ENCODE results near the gene ZNHIT2.

ZNHIT2 gene

DNA sequence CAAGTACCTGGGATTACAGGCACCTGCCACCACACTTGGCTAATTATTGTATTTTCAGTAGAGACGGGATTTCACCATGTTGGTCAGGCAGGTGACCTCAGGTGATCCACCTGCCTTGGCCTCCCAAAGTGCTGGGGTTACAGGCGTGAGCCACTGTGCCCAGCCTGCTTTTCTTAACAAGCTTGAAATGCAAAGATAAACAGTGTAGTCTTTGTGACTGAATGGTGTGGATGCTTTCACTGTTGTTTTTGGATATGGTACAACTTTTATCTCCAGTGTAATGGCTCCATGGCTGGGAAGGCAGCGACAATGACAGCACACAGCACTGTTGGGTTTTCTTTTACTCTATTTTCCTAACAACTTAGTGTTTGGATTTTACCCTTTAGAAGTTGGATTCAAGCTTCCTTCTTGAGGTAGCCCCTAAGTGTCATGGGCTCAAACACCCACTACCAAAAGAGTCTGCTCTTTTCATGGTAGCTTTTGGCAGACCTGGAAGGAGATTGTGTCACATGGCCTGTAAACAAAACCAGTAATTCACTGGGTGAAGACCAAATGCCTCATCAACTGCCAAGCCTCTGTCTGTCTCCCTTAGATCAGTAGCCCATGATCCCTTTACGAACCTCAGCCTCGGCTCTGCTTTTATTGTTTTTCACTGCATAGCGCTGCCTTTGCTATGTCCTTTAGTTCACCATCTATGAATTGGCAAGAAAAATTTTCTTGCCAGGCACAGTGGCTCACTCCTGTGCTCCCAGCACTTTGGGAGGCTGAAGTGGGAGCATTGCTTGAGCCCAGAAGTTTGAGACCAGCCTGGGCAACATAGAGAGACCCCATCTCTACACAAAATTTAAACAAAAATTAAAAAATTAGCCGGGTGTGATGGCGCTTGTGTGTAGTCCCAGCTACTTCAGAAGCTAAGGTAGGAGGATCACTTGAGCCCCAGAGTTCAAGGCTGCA is 15.1 kb downstream of the ZNHIT2 start:
- DNase-seq = no peak

DNA sequence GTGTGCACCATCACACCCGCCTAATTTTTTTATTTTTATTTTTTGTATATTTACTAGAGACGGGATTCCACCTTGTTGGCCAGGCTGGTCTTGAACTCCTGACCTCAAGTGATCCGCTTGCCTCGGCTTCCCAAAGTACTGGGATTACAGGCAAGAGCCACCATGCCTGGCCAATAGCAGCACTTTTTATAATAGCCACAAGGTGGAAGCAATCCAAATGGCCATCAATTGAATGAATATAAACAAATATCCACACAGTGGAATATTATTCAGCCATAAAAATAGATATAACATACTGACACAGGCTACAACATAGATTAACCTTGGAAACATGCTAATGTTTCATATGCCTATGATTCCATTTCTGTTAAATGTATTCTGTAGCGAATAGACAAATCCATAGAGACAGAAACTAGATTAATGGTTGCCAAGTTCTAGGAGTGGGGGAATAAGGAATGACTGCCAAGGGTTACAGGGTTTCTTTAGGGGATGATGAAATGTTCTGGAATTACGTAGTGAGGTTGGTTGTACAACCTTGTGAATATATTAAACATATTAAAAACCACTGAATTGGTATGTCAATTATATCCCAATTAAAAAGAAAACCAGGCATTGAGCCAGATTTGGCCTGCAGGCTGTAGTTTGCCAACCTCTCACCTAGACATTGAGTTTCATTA is 16.7 kb downstream of the ZNHIT2 start:
- DNase-seq = no peak

DNA sequence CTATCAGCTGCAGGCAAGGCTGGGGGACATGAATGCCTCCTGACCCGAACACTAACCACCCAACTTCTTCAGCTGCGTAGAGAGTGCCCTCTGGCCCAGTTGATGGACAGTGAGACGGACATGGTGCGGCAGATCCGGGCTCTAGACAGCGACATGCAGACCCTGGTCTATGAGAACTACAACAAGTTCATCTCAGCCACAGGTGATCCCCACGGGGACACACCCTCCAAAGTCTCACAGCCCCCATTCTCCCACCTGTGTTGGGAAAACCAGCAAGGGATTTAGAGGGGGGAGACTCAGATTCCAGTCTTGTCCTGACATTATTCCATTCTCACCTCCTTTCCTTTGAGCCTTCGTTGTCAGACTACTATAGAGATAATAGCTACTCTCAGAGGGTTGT is 20.6 kb downstream of the ZNHIT2 start:
- no peak for DNase-seq

DNA sequence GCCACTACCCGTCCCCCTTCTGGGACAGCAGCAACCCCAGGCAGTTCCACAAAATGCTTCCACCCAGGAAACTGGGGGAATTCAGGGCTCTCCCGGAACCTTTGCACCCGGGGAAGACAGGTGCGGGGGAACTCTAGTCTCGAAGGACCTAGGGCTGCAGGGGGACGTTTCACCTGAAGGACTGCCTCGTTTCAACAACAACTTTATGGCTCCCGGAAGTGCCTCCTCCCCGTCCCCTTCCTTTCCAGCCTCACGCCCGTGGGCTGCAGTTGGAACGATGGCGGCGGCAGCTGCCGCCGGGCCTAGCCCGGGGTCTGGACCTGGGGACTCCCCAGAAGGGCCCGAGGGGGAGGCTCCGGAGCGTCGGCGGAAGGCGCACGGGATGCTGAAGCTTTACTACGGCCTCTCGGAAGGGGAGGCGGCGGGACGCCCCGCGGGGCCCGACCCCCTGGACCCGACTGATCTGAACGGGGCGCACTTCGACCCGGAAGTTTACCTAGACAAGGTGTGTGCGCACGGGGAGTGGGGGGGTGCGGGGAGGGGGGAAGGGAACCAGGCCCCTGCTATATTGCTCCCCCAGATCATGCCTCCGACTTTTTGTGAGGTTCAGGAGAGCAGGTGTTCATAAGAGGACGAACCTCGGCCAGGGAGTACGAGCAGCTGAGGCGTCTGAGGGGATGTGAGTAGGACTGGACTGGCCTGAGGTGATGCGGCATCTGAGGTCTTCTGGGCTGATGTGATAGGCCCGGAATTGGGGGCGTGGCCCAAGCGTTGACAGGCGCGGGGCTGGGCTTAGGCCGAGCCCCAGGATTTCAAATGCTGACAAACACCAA is 21.3 kb downstream of the ZNHIT2 start, which contains the start of gene VPS51:
Gene VPS51, plus strand, starts transcription at position 241 of the 833 bp plus-strand sequence. Its CDS starts 37 bp downstream, at position 278.
- DNase-seq = peak; percentile 90 to 95

DNA sequence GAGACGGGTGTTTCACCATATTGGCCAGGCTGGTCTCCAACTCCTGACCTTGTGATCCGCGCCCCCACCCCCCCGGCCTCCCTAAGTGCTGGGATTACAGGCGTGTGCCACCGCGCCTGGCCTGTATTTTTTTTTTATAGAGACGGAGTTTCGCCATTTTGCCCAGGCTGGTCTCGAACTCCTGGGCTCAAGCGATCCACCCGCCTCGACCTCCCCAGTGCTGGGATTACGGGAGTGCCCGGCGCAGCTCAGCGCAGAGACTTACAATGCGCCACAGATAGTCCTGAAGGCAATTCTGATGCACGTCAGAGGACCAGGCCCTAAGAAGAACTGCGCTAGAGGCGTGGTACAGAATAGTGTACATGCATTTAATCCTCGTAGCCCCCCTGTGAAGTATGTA is 22.1 kb downstream of the ZNHIT2 start:
- DNase-seq = no peak

DNA sequence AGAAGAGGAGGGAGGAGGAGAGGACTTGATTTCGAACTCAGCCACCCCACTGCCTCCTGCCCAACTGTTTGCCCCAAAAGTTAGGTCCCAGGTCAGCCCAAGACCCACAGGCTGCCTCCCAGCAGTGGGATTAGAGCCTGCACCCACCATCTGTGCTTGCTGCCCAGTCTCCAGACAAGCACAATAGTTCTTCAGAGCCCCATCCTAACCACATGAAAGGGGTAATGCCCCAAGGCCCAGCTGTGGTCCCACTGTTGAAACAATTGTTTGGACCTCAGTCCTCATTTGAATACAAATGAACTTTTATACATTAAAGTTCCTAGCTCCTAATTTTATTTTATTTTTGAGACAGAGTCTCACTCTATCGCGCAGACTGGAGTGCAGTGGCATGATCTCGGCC is 26.9 kb downstream of the ZNHIT2 start:
- no peak for DNase-seq

DNA sequence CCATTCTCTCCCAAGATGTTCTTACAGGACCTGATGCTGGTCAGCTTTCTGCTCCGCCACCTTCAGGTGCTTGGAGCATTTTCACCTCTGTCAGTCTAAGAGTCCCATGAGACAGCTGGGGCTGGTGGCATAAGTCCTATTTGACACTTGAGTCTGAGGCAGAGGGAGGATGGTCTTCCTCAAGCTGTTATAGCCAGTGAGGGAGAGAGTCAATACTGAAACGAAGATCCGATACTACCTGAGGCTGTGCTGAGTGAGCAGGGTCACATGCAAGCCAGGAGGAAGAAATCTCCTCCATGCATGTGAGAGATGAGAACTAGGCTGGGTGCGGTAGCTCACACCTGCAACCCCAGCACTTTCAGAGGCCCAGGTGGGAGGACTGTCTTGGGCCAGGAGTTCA is 27.9 kb downstream of the ZNHIT2 start:
- DNase-seq = no peak

DNA sequence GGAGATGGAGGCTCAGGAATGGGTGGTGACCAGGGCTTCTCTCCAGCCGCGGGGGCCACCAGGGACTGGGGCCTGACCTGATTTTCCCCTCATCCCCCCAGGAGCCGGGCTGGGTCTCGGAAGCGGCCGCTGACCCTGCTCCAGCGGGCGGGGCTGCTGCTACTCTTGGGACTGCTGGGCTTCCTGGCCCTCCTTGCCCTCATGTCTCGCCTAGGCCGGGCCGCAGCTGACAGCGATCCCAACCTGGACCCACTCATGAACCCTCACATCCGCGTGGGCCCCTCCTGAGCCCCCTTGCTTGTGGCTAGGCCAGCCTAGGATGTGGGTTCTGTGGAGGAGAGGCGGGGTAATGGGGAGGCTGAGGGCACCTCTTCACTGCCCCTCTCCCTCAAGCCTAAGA is 29.7 kb downstream of the ZNHIT2 start:
- no peak for DNase-seq

DNA sequence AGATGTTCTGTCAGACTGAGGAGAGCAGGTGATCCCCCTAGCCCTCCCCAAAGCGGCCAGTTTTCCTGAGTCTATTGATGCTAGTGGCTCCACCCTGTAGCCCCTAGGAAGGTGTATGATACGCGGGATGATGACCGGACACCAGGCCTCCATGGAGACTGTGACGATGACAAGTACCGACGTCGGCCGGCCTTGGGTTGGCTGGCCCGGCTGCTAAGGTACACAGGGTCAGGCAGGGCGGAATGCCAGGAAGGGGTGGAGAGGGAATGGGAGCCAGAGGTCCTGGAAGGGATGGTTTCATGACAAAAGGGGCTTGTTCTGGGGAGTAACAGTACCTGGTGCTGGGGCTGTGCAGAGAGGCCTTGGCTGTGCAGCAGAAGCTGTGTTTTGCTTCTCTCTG is 30.3 kb downstream of the ZNHIT2 start:
- no peak for DNase-seq

DNA sequence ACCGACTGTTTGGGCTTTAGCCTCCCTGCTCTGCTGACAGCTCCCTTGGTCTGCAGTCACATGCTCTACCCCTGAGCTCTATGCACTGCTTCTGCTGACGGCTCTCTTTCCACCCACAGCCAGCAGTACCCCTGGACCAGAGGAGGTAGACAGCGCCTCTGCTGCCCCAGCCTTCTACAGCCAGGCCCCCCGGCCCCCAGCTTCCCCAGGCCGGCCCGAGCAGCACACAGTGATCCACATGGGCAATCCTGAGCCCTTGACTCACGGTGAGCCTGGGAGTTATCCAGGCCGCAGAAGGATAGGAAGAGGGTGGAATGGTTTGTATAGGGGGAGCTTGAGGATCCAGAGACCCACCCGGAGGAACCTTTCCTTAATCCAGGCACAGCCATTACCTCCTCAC is 30.7 kb downstream of the ZNHIT2 start:
- DNase-seq = no peak

DNA sequence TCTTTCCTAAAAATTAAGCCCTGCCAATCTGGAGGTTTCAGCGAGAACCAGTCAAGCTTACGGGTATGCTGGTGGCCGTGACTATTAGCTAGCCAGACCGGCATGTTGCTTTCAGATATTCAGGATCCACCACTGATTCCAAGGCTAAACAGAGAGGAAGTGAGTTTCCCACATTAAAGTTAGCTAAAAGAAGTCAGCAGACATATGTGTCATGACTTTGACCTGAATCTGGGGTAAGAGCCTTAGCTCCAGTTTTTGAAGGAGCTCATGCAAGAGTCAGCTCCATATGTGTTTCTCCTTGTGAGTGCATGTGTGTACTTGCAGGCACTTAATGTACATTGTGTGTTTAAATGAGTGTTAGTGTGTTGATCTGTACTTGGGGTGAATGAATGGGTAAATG is 32.1 kb downstream of the ZNHIT2 start:
- no peak for DNase-seq

DNA sequence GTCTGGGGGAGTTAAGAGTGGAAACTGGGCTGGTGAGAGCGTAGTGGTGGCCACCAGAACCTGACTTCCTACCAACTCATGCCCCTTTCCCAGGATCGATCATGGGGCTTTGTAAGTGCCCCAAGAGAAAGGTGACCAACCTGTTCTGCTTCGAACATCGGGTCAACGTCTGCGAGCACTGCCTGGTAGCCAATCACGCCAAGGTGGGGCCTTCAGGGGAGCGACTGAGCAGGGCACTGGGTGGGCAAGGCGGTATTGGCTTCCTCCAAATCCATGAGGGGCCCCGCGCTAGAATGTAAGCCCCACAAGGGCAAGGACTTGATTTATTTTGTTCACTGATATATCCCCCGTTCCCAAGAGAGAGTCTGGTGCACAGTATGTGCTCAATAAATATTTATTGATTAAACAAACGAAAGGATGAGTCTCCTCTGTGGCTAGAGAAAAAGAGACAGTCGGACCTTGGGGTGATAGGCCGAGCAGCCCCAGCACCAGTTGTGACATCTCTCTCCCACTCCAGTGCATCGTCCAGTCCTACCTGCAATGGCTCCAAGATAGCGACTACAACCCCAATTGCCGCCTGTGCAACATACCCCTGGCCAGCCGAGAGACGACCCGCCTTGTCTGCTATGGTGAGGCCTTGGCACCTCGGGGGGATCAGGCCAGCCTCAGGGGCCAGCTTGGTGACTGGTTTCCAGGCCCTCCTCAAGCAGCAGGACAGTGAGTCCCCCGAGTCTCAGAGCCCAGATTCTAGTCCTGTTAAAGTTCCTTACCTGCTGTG is 32.7 kb downstream of the ZNHIT2 start:
- DNase-seq = no peak

DNA sequence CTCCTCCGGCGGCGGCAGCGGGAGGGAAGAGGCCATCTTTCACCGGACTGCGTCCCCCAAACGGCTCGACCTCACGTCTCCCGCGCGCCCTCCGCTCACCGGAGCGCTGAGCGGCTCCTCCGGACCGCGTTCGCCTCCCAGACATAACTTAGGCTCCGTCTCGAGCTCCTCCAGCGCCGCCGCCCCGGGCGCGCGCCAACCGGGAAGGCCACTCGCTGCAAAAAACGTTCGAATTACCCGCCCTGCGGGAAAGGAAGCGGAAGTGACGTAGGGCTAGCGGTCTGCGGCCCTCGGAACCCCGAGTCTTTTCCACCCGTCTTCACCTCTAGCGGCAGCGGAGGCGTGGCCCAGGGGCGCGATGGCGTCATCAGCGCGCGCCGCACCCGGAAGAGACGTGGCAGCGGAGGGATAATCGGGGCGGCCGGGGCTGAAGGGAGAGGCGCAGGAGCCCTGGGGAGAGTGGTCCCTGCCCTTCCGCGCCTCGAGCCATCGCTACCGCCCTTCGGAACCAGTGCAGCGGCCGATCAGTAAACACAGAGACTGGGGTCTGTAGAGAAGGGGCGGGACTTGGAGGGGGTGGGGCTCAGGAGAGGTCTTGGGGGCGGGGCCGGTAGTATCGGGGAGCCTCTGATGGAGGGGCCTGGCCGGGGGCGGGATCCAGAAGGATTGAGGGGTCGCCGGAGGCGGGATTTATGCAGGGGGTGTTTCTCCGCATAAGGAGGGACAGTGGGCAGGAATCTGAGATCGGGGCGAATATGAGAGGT is 33.5 kb downstream of the ZNHIT2 start, which contains the start of the genes CDCA5 and ZFPL1:
Gene CDCA5, minus strand, starts transcription at position 207 of the 764 bp plus-strand sequence. Its CDS starts 62 bp downstream, at position 145.
Gene ZFPL1, plus strand, starts transcription at position 389 of the 764 bp plus-strand sequence. CDS start 477 bp downstream, outside the sequence.
- DNase-seq = peak; percentile 90 to 98

DNA sequence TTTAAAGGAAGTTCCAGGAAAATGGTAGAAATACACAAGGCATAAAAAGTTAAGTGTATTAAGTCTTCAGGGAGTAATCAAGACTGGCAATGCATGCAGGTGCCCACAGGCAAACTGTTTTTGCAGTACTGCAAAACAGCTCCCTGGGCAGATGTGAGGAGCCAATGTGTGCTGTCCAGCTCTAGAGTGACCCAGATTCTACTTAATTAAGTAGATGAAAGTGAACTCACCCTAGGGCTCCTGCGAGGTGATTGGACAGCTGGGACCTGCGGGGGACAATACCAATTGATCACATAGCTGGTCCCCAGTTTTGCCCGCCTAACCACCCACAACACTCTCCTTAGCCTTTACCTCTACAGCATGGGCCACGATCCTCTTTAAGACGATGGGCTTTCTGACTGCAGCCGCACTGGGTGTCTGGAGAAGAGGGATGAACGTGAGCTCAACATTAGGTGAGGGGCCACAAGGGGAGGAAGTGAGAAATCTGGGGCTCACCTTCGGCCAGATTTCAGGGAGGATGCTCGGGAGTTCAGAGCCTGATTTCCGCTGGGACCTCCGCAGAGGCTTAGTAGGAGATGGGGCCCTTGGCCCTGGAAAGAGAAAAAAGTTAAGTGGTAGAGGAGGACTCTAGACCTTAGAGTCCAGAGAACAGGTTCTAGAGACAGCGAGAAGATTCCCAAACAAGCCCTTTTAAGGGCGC is 34.2 kb downstream of the ZNHIT2 start:
- DNase-seq = no peak

DNA sequence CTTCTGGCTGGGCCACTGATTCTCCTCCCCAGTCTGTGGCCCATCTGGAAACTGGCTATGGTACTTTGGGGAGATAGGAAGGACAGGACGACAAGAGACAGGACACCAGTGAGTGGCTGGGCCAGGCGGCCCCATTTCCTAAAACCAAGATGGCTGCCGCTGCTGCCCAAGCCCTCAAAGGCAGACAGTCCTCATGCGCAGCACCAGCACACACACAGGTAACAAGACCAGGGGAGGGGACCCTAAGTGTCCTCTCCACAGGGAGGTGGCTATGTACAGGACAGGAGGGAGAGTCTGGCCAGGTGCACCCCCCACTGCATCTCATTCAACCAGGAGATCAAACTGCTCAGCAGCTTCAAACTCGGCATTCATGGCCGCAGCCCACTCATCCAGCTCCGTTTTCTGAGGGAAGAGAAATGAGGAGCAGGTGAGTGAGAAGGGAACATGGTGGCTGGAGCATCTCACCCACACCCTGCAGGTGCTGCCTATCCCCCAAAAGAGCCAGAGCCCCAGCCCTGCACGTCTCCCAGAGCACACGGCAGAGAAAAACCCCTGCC is 38.6 kb downstream of the ZNHIT2 start:
- no peak for DNase-seq

DNA sequence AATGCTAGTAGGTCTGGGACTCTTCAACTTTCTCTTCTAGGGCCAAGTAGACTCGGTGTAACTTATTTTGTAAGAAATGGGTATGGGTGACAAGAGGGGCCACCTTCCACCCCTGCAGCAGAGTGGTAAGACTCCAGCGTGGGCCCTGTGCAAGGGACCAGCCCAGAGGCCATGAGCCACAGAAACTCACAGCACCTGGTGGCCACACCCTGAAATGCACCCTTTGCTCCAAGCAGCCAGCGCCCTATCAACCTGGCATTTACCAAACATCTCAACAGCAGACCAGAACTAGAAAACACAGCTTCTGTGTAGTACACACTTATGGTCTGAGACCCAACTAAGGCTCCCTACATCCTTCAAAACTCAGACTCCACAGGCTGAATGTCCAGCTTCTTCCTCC is 39.4 kb downstream of the ZNHIT2 start:
- DNase-seq = peak; percentile 28 to 80

DNA sequence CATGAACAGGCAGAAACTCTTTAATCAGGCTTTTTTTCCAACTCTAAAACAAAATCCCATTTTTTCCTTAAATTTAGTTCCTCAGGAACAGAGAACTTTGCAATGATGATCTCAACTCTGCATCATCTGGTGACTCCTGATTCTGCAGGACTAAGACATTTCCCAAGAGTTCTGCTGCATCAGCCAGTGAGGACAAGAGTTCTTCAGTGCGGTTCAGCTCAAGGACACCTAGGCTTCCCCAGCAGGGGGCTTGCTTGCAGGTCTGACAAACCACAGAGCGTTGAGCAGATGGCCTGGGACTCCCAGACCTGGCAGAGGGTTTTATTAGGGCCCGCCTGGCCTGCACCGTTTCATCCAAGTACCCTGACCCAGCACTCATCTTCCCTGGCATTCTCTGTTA is 40.0 kb downstream of the ZNHIT2 start:
- peak in 1 of 2 experiments; percentile 21 for DNase-seq

DNA sequence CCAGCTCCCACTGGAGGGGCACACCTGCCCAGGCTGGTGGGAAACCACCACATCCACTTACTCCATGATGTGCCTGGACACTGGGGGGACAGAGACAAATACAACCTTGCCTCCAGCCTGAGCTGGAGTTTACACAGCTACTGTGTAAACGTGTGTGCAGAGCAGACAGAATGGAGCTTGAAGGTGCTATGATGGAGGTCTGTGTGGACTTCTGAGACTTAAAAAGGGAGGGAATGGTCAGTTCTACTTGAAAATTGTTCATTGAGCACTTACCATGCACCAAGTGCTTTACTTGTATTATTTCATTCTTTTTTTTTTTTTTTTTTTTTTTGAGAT is 44.9 kb downstream of the ZNHIT2 start:
- DNase-seq = no peak

DNA sequence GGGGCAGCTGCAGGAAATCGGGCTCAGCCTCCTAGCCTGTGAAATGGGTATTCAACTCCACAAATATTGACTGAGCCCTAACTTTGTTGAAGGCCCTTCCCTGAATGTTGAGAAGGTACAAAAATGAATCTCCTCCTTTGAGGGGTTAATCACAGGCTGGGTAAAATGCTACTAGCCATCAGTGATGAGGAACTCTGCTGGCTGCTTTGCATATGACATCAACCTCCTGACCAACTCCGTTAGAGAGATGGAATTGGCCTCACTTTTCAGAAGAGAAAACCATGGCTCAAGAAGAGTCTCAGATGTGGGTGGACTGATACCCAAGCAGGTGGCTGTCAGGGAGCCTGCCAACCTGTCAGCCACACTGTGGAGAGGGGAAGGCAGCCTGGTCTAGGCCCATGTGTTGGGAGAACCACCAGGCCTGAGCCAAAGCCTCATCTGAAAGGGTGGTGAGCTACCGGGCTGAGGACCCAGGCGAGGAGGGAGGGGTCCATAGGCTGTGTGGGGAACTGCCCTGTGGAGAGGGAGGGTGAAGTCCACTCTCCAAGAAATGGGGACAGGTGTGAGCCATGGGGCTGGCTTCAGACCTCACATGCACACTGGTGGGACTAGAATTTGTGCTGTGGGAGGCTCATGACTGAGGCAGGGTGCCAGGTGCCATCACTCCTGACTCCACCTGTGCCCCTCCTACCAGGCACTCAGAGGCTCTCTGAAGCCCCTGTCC is 45.4 kb downstream of the ZNHIT2 start:
- no peak for DNase-seq

DNA sequence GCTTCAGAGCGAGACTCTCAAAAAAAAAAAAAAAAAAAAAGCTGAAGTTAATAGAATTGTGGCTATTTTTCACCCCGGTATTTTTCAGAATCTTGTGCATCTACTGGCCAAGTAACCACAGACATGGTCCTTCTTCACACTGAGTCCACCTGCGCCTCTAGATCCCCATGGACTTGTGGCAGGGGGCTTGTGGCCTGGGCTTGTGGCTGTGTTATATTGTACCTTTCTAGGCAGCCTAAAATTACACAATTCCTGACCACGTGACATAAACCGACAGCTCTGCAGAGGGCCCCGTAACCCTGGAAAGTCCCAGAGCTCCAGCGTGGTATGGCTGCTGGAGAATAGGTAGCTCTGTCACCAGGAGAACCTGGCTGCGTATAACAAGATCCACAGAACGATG is 48.3 kb downstream of the ZNHIT2 start:
- peak in 1 of 2 experiments; percentile 28 for DNase-seq
